Measurements from ENCODE around the gene KCNJ11. TPM values are rescaled to one million over a fixed set of nuclear protein-coding genes. Genes with fewer than 3 reads are reported as not detected.
"Not testable (repeated sequence)": the region's sequence is repeated elsewhere in the genome, so short reads cannot be mapped to it uniquely, and the experiment has no call there.

Gene KCNJ11
- 1 to 10 TPM; 1.9 to 2.4 (median 2.3) TPM for polyA plus RNA-seq (ENCODE audit: insufficient read length in 3 of 3)

GRCh38 chr11:17388609-17389210 is at the start of gene KCNJ11:
KCNJ11 (minus strand) TSS chr11:17388659; CDS start chr11:17388091, 568 bp downstream.
- no peak for DNase-seq (ENCODE audit: low read depth in 3 of 3, low spot score in 2 of 3)

- no peak for DNase-seq (ENCODE audit: low read depth in 3 of 3, low spot score in 2 of 3)
These were observed 48.9 kb upstream of the KCNJ11 start for GRCh38 chr11:17437366-17437765.

DNA sequence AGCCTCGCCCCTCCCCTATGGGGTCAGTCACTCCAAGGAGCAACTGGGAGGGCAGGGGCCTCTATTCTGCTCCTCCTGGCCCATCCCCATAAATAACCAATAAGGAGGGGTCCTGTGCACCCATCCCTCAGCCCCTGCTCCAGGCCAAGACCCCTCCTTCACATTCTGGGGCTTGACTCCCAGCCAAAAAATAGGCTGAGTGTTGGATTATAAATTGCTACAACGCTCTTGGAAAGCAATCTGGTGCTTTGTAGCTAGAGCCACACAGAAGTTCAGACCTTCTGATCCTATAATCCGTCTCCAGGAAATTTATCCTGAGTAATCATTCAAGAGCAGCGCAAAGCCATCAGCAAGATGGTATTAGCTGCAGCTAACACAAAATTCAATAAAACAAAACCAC is 45.6 kb upstream of the KCNJ11 start:
- no peak for DNase-seq (ENCODE audit: low read depth in 3 of 3, low spot score in 2 of 3)

GRCh38 chr11:17432002-17432401 is 43.5 kb upstream of the KCNJ11 start:
- no peak for DNase-seq (ENCODE audit: low read depth in 3 of 3, low spot score in 2 of 3)

- no peak for DNase-seq (ENCODE audit: low read depth in 3 of 3, low spot score in 2 of 3)
These were observed 42.7 kb upstream of the KCNJ11 start for GRCh38 chr11:17431139-17431538.

- no peak for DNase-seq (ENCODE audit: low read depth in 3 of 3, low spot score in 2 of 3)
These were observed 42.2 kb upstream of the KCNJ11 start for GRCh38 chr11:17430616-17431015.

- DNase-seq (ENCODE audit: low read depth in 3 of 3, low spot score in 2 of 3): no peak
These were observed 40.5 kb upstream of the KCNJ11 start for GRCh38 chr11:17428925-17429324.

GRCh38 chr11:17428261-17428660 is 39.8 kb upstream of the KCNJ11 start:
- no peak for DNase-seq (ENCODE audit: low read depth in 3 of 3, low spot score in 2 of 3)

- not testable (repeated sequence) for DNase-seq (ENCODE audit: low read depth in 3 of 3, low spot score in 2 of 3)
These were observed 37.8 kb upstream of the KCNJ11 start for GRCh38 chr11:17426233-17426632.

- DNase-seq (ENCODE audit: low read depth in 3 of 3, low spot score in 2 of 3): no peak
These were observed 35.3 kb upstream of the KCNJ11 start for GRCh38 chr11:17423533-17424310.

DNA sequence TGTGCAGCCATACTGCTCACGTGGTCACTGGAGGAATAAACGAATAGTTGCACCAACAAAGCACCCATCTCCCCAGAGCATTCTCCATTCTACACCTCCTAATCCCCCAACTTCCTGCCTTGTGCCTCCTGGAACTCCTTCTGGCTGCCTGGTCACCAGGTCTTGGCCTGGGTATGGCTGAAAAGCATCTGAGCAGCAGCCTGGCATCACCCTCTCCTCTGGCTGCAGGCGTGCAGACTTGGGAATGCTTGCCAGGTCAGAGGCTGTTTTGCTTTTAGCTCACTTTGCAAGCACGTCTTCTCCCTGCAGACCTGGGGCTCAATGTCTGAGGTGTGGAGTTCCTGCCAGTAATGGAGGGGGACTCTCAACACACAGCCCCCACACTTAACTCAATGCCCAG is 33.3 kb upstream of the KCNJ11 start:
- DNase-seq (ENCODE audit: low read depth in 3 of 3, low spot score in 2 of 3): no peak

DNA sequence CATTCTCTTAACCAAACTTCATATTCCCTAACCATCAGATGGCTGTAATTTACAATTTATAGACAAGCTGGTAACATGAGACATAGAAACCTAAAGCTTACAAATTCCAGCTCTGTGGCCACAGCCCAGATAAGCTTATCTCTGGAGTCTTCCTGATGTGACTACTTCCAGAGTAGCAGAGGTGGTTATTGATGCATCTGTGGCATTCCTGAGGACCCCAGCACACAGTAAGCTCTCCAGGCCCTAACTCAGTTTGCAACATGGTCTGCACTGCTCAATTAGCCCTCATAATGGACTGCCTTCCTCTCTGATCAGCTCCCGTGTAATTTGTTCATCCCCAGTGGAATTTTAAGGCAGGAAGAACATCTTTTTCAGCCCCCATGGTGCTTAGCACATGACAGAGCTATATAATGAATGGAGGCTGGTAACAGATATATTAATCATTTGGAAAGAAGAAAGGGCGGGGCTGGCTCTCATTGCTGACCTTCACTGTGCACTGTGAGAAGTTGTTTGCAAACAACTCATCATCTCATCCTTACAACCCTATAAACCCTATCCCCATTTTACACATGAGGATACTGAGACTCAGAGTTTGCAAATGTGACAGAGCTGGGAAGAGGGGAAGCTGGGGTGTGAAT is 30.1 kb upstream of the KCNJ11 start:
- no peak for DNase-seq (ENCODE audit: low read depth in 3 of 3, low spot score in 2 of 3)

DNA sequence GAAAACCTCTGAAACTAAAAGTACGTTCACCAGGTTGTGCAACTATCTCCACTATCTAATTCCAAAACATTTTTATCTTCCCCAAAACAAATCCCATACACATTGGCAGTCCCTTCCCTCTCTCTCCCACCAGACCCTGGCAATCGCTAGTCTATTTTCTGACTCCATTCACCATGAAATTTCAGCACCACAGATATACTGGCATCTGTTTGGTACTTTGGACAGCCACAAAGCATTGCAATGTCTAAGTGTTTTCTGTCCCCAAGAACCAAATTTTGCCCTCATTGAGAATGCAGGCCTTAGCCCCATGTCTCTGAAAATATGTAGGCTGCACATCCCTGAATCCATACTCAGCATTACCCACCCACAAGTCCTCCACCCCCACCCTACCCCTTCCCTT is 28.0 kb upstream of the KCNJ11 start:
- no peak for DNase-seq (ENCODE audit: low read depth in 3 of 3, low spot score in 2 of 3)

DNA sequence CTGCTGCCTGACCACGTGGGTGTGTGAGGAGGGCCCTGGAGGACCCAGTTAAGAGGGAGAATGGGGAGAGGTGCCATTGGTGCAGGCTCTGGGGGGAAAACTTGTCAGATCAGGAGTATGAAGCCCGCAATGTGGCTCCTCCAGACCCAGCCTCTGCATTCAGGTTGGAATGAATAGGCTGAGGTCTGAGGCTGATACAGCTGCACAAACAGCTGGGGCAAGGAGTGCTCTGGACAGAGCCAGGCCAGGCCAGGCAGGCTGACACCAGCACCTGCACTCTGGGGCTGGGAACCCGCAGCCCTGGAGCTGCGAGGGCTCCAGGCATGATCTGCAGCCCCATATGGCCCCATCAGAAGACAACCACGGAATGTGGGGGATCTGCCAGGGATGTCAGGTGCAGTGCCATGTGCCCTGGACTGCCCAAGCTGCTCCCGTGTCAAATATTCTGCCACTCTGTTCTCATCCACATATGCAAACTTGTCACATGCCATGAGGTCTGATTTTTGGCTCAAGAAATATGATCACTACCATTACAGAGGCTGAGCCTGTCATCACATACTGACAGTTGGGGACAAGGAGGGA is 27.2 kb upstream of the KCNJ11 start:
- no peak for DNase-seq (ENCODE audit: low read depth in 3 of 3, low spot score in 2 of 3)

GRCh38 chr11:17414992-17415391 is 26.5 kb upstream of the KCNJ11 start:
- DNase-seq (ENCODE audit: low read depth in 3 of 3, low spot score in 2 of 3): no peak

DNA sequence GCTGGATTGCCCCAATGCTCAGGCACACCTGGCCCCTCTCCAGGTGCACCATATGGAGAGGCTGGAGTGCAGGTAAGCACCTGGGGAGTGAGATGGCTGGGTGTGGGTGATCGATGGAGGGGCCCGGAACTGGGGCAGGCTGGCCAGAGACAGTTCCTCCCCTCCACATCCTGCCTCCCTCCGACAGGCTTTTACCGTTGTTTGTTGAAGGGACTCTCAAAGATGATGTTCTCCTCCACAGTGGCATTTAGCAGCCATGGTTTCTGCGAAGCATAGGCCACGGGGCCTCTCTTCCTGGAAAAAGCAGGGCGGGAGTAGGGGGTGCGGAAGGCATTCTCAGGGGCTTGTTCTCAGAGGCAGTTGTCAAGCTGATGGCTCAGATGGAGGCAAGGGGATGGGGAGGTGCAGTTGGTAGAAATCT is 25.9 kb upstream of the KCNJ11 start:
- no peak for DNase-seq (ENCODE audit: low read depth in 3 of 3, low spot score in 2 of 3)

GRCh38 chr11:17413414-17414316 is 25.2 kb upstream of the KCNJ11 start:
- no peak for DNase-seq (ENCODE audit: low read depth in 3 of 3, low spot score in 2 of 3)

- no peak for DNase-seq (ENCODE audit: low read depth in 3 of 3, low spot score in 2 of 3)
These were observed 24.2 kb upstream of the KCNJ11 start for GRCh38 chr11:17412488-17413180.

DNA sequence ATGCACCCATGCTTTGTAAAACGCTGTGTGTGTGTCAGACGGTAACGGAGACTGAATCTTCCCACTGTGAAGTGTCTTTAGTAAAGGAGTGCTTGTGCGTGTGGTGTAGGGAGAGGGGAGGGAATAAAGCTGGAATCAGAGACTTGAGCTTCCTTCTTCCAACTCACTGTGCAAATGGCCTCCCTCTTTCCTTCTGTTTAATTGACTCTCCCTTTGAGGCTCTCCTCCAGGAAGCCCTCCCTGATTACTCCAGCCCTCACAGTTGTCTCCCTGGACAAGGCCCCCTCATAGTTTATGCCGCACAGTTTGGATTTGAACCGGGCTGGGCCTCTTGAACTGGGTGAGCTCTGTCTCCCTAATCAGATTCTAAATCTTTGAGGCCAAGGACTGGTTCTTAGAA is 23.0 kb upstream of the KCNJ11 start:
- no peak for DNase-seq (ENCODE audit: low read depth in 3 of 3, low spot score in 2 of 3)

Data from right renal cortex interstitium (tissue), 3 donors.